Measurements from ENCODE around the gene ITIH2. TPM values are rescaled to one million over a fixed set of nuclear protein-coding genes. Genes with fewer than 3 reads are reported as not detected.
A peak's percentile ranks its signal among the peaks of the same experiment; 100 is the strongest.
"Not testable (repeated sequence)": the region's sequence is repeated elsewhere in the genome, so short reads cannot be mapped to it uniquely, and the experiment has no call there.

ITIH2 gene, protein sequence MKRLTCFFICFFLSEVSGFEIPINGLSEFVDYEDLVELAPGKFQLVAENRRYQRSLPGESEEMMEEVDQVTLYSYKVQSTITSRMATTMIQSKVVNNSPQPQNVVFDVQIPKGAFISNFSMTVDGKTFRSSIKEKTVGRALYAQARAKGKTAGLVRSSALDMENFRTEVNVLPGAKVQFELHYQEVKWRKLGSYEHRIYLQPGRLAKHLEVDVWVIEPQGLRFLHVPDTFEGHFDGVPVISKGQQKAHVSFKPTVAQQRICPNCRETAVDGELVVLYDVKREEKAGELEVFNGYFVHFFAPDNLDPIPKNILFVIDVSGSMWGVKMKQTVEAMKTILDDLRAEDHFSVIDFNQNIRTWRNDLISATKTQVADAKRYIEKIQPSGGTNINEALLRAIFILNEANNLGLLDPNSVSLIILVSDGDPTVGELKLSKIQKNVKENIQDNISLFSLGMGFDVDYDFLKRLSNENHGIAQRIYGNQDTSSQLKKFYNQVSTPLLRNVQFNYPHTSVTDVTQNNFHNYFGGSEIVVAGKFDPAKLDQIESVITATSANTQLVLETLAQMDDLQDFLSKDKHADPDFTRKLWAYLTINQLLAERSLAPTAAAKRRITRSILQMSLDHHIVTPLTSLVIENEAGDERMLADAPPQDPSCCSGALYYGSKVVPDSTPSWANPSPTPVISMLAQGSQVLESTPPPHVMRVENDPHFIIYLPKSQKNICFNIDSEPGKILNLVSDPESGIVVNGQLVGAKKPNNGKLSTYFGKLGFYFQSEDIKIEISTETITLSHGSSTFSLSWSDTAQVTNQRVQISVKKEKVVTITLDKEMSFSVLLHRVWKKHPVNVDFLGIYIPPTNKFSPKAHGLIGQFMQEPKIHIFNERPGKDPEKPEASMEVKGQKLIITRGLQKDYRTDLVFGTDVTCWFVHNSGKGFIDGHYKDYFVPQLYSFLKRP
- not detected for total RNA-seq

DNA sequence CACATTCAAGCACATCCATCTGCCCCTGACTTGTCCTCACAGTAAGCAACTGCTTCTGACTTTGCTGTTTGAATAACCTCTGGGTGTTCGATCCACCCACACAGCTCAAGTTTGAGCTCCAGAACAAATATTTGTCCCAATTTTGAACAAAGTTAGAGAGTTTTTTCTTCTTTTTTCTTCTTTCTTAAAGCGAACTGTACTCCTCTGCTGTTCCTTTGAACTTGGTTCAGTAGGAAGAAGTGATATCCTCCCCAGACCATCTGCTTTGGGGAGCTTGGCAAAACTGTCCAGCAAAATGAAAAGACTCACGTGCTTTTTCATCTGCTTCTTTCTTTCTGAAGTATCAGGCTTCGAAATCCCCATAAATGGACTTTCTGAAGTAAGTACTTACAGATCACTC lies at the start of gene ITIH2:
ITIH2 (plus strand) TSS at position 177 of the 400 bp plus-strand sequence; CDS start at position 296, 119 bp downstream.
- no peak for DNase-seq
- Histone ChIP-seq H3K9me3 (no peaks in the 10 kb centered on the region), H3K36me3 (no peaks in the 10 kb centered on the region), H3K27ac (no peak within 1 kb of the TSS), H3K27me3 (no peaks in the 10 kb centered on the region), H3K4me1 (no peaks in the 10 kb centered on the region), H3K4me3 (peak within 1 kb of the TSS in 1 of 4 donors; percentile 13)
- TF ChIP-seq, protein P1, sequence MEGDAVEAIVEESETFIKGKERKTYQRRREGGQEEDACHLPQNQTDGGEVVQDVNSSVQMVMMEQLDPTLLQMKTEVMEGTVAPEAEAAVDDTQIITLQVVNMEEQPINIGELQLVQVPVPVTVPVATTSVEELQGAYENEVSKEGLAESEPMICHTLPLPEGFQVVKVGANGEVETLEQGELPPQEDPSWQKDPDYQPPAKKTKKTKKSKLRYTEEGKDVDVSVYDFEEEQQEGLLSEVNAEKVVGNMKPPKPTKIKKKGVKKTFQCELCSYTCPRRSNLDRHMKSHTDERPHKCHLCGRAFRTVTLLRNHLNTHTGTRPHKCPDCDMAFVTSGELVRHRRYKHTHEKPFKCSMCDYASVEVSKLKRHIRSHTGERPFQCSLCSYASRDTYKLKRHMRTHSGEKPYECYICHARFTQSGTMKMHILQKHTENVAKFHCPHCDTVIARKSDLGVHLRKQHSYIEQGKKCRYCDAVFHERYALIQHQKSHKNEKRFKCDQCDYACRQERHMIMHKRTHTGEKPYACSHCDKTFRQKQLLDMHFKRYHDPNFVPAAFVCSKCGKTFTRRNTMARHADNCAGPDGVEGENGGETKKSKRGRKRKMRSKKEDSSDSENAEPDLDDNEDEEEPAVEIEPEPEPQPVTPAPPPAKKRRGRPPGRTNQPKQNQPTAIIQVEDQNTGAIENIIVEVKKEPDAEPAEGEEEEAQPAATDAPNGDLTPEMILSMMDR (IDR thresholded peaks at IDR 0.05): no peak
- no peak for TF ChIP-seq POLR2A (IDR thresholded peaks at IDR 0.05)

DNA sequence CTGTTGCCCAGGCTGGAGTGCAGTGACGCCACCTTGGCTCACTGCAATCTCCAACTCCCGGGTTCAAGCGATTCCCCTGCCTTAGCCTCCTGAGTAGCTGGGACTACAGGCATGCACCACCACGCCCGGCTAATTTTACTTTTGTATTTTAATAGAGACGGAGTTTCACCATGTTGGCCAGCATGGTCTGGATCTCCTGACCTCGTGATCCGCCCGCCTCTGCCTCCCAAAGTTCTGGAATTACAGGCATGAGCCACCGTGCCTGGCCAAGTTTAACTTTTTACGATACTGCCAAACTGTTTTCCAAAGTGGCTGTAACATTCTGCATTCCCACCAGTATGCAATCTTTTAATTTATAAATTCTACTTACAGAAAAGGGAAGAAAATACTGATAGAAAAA lies 46.0 kb upstream of the ITIH2 start:
- not testable (repeated sequence) for DNase-seq, H3K27ac ChIP-seq, H3K36me3 ChIP-seq, H3K27me3 ChIP-seq, H3K9me3 ChIP-seq, H3K4me1 ChIP-seq, H3K4me3 ChIP-seq

DNA sequence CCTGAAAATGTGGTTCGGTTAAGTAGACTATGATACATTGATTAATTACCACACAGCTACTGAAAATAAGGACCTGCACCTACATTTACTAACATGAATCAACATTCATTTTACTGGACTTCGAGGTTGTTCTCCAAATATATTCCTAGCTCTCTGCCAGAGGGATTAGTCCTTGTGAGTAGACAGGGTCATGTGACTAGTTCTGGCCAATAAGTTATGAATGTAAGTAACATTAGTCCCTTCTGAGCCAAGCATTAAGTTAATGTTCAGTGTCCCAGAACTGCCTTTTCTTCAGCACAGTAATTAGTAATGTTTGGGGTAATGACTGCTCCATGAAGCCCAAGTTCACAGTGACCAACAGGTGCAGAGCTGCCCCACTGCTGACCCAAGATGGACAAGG lies 45.6 kb upstream of the ITIH2 start:
- Histone ChIP-seq H3K4me1 (no peaks in the 10 kb centered on the region), H3K4me3 (no peak overlapping the region), H3K27ac (no peak overlapping the region), H3K27me3 (no peaks in the 10 kb centered on the region), H3K36me3 (no peaks in the 10 kb centered on the region), H3K9me3 (no peaks in the 10 kb centered on the region)
- no peak for DNase-seq
- TF ChIP-seq, protein P1 (IDR thresholded peaks at IDR 0.05): no peak
- no peak for TF ChIP-seq POLR2A (IDR thresholded peaks at IDR 0.05)

DNA sequence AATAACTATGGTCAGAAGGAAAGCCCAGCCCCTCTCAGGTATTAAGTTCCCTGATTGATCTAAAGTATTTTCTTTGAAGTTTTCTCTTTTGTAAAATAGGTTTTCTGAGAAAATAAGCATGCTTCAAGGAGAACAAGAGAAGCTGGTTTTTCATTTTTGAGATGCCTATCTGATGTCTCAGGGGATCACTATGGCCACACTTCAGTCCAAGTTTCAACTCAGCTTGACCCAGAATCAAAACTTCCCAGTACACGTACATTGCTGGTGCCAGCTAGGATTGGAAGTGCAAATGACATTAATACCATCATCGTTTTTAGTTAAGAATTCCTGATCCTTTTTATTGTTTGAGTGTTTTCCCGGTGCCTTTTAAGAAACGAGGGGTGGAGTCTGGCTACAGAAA lies 43.6 kb upstream of the ITIH2 start:
- H3K9me3 ChIP-seq: no peaks in the 10 kb centered on the region
- peak overlapping the region in 1 of 4 donors; percentile 2 for H3K27ac ChIP-seq
- no peaks in the 10 kb centered on the region for H3K4me1 ChIP-seq

DNA sequence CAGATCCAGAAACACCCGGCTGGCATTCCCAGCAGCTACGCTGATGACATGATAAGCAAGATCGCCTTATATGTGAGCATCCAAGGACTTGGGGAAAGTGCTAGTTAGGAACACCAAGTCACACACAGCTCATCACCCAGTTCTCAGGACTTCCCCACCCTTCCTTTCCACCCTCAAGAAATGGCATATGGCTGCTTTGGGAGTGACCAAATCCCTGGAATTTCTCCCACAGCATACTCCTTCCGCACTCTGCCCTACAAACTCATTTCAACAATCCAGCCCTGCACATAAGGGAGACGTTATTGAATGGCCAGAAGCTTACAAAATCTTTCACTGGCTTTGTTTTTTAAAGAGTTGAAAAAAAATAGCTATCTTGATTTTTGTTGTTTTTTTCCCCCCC lies 40.6 kb upstream of the ITIH2 start:
- TF ChIP-seq POLR2A (IDR thresholded peaks at IDR 0.05): no peak
- TF ChIP-seq, protein P1 (IDR thresholded peaks at IDR 0.05): no peak
- no peak for DNase-seq
- no peaks in the 10 kb centered on the region for H3K27me3 ChIP-seq

More for the DNA sequence above, 43.6 kb upstream of the ITIH2 start:
- no peak for DNase-seq
- TF ChIP-seq, protein P1 (IDR thresholded peaks at IDR 0.05): no peak
- no peak for TF ChIP-seq POLR2A (IDR thresholded peaks at IDR 0.05)
- no peak overlapping the region for H3K4me3 ChIP-seq
- no peaks in the 10 kb centered on the region for H3K36me3 ChIP-seq
- no peaks in the 10 kb centered on the region for H3K27me3 ChIP-seq

More for the DNA sequence above, 40.6 kb upstream of the ITIH2 start:
- Histone ChIP-seq H3K36me3 (no peaks in the 10 kb centered on the region), H3K9me3 (peaks cover 0 to 5% (median 0%) of the 10 kb centered on the region in 4 donors), H3K27ac (no peak overlapping the region), H3K4me1 (no peaks in the 10 kb centered on the region), H3K4me3 (no peak overlapping the region)

Measured in Peyer's patch (tissue), 4 donors.